GM19240 (cell line): ENCODE measurements around the gene TMPRSS3.

Experiments
- DNase-seq: peaks from one replicate; pipeline ENCODE4 v3.0.0; 2011; ENCODE audit warnings: low spot score; ENCODE audit not compliant: insufficient read length

Gene TMPRSS3

GRCh38 chr21:42388740-42389448 is 7.0 kb downstream of the TMPRSS3 start:
- no peak for DNase-seq

- no peak for DNase-seq
Observed at GRCh38 chr21:42387843-42388340, 8.0 kb downstream of the TMPRSS3 start.

GRCh38 chr21:42387164-42387563 is 8.7 kb downstream of the TMPRSS3 start:
- no peak for DNase-seq

DNA sequence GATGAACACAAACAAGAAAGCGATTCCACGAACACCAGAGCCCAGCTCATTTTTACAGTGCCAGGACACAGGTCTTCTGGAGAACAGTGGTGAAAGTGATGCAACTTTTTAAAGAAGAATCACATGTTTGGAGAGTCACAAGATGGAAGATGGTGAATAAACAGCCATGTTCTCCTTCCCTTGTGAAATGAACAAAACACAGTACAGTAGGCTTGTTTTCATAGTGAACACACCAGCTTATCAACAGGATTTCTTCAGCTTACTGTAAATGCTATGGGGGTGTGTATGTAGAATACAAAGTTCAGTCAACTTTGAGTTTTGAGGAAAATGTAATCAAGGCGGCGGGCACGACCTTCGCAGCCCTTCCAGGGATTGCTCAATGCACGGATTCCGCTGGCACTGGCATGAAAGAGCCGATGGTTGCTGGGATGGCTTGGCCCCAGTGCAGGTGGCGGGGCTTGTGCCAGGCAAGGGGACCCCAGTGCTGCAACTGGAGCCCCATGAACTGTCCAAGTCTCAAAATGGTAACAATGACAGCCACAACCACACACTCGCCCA is 9.7 kb downstream of the TMPRSS3 start:
- DNase-seq = no peak

DNA sequence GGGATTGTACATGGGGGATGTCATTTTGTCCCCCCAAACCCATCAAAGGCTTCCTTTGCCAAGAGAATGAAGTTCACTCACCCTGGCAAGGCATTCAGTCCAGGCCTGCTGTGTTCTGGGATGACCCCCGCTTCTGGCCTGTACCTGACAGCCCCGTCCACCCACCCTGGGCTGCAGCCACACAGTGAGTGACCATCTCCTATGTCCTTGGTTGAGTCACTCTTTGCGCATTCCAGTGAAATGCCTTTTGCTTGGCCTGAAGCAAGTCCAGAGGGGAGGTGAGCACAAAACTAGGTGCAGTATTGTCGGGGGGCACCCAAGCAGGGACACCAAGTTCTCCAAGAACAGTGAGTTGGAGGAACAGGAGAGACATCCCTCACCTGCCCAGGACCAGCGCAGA is 10.2 kb downstream of the TMPRSS3 start:
- DNase-seq = no peak

GRCh38 chr21:42384989-42385388 is 10.9 kb downstream of the TMPRSS3 start:
- no peak for DNase-seq

DNA sequence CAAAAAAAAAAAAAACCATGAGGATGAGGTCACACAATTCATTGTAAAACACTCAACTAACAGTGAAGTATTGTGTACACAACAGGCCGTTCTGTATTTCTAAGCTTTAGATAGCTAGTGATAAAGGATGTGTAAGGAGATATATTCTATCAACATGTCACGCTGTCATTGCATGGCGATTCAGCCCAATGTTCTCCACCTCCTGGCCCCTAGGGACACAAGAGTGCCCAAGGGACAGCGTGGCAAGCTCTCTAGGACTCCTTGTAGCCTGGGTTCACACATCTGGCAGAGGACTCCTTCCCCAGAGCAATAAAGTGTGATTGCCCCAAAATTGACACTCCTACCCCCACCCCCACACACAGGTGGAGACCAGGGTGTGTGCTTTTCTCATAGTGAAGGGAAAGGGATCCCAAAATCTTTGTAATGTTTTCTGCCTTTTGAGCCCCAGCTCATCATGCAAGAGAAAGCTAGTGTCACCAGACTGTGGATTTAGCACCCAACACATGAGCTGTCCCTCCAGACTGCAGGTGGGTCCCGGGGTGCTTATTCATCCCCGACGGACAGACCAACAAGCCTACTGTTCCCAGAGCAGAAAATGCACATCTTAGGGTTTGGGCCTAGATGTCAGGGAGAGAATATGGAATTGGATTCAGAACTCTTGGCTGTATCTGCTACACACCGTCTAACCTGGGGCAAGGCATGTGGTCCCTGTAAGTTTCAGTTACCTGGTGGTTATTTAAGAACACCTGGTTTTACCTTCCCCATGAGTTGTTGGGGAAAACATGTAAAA is 11.5 kb downstream of the TMPRSS3 start:
- no peak for DNase-seq

- DNase-seq = no peak
Observed at GRCh38 chr21:42383331-42383730, 12.5 kb downstream of the TMPRSS3 start.

DNA sequence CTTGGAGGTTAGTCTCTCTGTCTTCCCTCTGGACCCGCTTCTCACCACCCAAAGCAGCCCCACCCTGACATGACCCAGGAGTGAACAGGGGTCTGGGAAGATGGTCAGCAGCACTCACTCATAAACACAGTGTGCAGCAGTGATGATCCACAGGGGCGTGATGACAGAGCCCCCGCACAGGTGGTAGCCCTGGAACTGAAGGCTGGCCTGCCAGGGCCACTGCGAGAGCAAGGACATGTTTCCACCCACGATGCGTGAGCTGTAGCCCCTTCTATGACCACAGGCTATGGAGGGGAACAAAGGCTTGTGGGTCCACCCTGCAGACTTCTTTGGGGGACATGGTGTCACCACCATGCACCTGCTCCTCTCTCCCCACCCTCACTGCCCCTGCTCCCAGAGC is 12.9 kb downstream of the TMPRSS3 start:
- DNase-seq = no peak

DNA sequence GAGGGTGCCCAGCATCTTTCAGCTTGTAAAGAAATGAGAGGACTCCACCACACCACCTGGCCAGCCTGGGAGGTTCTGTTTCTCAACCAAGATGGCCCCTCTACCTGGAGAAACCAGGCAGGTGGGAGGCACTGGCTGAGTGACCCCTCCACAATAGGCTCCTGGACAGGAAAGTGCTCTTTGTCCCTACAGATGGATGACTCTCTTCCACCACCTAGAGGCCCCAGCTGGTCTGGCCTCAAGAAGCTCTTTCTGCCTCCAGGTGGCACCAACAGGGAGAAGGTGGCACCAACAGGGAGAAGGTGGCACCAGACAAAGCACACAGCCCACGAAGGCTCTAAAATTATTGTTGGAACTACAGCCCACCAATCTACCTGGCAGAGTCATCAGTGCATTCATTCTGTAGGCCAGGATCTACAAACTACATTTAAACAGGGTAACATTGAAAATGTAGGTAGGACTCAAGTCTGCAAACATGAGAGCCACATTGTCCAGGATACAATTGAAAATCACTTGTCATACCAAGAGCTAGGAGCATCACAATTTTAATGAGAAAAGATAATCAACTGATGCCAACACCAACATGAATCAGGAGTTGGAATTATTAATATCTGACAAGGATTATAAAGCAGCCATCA is 14.4 kb downstream of the TMPRSS3 start:
- DNase-seq = no peak

DNA sequence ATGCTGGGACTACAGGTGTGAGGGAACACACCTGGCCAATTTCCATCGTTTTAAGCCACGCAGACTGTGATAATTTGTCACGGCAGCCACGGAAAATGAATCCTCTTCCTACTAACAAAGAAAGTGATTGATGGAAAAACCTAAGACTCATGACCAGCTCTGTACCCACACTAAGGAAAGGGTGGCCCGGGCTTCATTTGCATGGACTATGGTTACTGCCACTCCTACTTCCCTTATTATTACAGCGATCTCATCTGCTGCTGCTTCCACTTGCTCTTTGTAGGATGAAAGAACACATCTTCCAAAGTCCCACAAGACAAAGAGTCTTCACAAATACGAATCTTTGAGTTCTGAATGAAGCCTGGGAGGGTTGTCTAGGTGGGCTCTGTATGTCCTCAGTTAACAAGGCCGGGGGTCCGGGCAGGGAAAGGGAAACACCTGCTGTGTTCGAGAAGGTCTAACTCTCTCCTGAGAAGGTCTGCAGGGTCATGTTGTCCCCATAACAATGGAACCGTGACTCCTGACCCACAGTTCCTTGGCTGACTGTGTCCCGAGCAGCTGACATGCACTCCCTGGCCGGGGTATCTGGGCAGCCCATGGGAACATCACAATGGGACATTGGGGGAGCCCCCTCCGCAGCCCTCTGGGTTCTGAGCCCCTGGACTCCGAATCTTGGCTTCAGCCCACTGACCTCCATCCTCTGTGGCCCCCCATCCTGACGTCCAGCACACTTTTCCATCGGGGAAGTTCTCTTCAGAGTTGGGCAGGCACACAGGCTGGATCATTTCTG is 16.2 kb downstream of the TMPRSS3 start:
- DNase-seq = no peak

- no peak for DNase-seq
Observed at GRCh38 chr21:42378418-42378817, 17.4 kb downstream of the TMPRSS3 start.

DNA sequence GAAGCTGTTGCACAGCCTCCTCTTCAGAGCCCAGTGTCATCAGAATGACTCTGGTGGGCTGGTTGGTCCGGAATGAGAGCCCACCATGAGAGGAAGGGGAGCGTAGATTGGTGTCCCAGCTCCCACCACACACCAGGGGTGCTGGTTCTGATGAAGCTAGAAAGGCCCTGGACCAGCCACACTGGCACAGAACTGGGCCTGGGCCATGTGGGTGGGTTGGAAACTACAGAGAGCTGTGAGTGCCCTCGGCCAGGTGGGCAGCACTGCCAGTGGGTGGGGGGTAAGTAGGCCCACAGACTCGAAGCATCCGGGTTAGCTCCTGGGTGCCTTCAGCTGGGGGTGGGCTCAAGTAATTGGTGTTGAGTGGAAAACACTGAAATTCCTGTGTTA is 17.9 kb downstream of the TMPRSS3 start:
- no peak for DNase-seq

GRCh38 chr21:42377211-42377950 is 18.5 kb downstream of the TMPRSS3 start:
- no peak for DNase-seq

GRCh38 chr21:42376338-42376982 is 19.4 kb downstream of the TMPRSS3 start:
- no peak for DNase-seq

- no peak for DNase-seq
Observed at GRCh38 chr21:42375966-42376337, 19.9 kb downstream of the TMPRSS3 start.

DNA sequence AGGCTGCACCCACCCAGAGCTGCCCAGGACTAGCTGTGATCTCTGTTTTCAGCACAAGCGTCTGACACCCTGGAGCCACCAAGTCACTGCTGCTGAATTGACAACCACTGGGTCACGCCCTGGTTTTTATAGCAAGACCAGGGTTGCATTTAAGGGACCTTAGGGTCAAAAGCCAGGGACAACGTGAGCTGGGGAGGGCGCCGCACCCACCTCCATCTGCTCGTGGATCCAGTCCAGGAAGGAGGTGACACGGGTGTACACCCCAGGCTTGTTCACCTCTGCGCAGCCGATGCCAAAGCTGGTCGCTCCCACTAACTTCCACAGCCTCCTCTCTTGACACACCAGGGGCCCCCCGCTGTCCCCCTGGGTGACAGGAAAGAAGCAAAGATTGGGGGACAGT is 20.3 kb downstream of the TMPRSS3 start:
- no peak for DNase-seq

DNA sequence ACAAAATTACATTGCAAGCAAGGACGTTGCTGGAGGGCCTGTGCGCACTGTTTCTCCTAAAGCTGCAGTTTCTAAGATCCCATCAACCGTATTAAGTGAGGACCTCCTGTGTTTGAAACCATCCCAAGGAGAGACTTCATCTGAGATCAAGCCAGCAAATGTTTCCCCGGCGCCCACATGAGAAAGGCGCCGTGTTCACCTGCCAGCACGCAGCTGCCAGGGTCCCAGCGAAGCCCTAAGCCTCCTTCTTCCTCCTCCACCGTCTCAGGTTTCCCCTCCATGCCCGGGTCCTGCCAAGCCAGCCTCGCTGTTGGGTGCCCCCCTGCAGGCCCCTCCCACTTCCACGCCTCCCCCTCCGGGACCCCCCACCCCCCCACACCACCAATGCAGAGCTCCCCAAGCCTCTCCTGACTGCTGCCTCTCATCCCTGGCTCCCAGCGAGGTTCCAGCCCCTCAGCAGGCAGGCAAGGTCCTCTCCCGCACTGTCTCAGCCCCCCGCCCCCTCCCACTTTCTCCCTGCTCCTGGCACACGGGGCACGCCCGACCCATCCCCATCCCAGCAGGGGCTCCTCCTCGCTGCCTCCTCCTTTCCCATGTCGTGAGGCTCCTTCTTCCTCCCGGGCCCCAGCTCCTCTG is 20.9 kb downstream of the TMPRSS3 start:
- DNase-seq = no peak

- no peak for DNase-seq
Observed at GRCh38 chr21:42374457-42374856, 21.4 kb downstream of the TMPRSS3 start.
